Measurements from ENCODE around the gene PLPP3. TPM values are rescaled to one million over a fixed set of nuclear protein-coding genes. Genes with fewer than 3 reads are reported as not detected.

PLPP3 gene
- total RNA-seq, 1 experiment from 2014 or later, result 26.7 TPM

DNA sequence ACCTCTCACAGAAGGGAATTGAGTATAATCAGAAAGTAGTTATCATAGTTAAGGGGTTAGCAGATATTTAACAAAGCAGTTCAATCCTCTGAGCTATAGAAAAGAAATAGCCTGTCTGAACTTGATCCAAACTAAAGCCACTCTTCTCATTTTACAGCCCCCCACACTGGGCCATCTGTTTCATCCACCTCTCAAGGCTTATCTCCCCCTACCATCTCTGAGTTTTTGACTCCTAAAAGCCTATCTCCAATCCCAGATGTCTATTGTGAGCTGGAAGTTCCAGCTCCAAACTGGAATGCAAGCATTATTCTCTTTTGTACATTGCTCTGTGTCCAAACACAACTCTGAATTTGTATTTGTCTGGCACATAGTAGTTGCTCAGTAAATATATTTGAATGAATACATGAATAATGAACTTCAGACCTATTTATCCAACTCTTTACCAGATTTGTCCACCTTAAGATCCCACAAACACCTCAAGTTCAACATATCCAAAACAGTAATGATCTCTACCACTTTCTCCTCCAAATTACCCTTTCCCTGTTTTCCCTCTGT lies 98.1 kb downstream of the PLPP3 start:
- H3K4me2 ChIP-seq (ENCODE audit: insufficient read depth, insufficient read length, low read length), result no peak overlapping the region
- Mint-ChIP-seq H3K9me3 (no peaks in the 10 kb centered on the region), H3K27me3 (ENCODE audit: low read depth) (peaks cover 17% of the 10 kb centered on the region), H3K4me3 (no peak overlapping the region), H3K36me3 (ENCODE audit: insufficient read depth in 1 of 3, low read depth in 3 of 3) (no peaks in the 10 kb centered on the region; a peak in 1 of 7 replicates), H3K4me1 (peaks cover 18% of the 10 kb centered on the region in 2 experiments), H3K27ac (no peak overlapping the region)
- DNase-seq, result no peak
- no peak overlapping the region for H3K9ac ChIP-seq (ENCODE audit: extremely low read depth, insufficient read length, low read length)
- no peak overlapping the region for H2BK5ac ChIP-seq (ENCODE audit: insufficient read length, low read length)
- no peak overlapping the region for H3K4ac ChIP-seq (ENCODE audit: low read depth, low read length)
- no peak overlapping the region for H2AK5ac ChIP-seq (ENCODE audit: insufficient read length, low read length)
- no peak overlapping the region for H2BK120ac ChIP-seq (ENCODE audit: low read depth, low read length, poor library complexity, severe bottlenecking)
- no peaks in the 10 kb centered on the region for H3K9me3 ChIP-seq (ENCODE audit: control insufficient read depth, low read depth, low read length)
- H3K56ac ChIP-seq (ENCODE audit: insufficient read length, low read depth, low read length), result no peak overlapping the region
- no peak overlapping the region for H4K8ac ChIP-seq (replicated peaks; ENCODE audit: insufficient read length, low read depth, low read length)
- no peak overlapping the region for H4K5ac ChIP-seq (ENCODE audit: insufficient read length, low read depth, low read length)
- H3K14ac ChIP-seq (ENCODE audit: insufficient read depth, low read length), result no peak overlapping the region
- no peak overlapping the region for H3T11ph ChIP-seq (ENCODE audit: low read length)
- no peak overlapping the region for H3K27ac ChIP-seq (ENCODE audit: insufficient read length, low read depth, low read length)
- no peak overlapping the region for H2BK15ac ChIP-seq (ENCODE audit: low read depth, low read length)
- H3K23ac ChIP-seq (ENCODE audit: insufficient read length, low read depth, low read length), result no peak overlapping the region
- no peaks in the 10 kb centered on the region for H3K23me2 ChIP-seq (ENCODE audit: insufficient read length, low read depth, low read length, poor library complexity, severe bottlenecking)
- peaks cover 3% of the 10 kb centered on the region; the same call in 1 of the 2 replicates for H3K4me1 ChIP-seq (ENCODE audit: insufficient read depth, low read length)
- TF ChIP-seq, protein P1, sequence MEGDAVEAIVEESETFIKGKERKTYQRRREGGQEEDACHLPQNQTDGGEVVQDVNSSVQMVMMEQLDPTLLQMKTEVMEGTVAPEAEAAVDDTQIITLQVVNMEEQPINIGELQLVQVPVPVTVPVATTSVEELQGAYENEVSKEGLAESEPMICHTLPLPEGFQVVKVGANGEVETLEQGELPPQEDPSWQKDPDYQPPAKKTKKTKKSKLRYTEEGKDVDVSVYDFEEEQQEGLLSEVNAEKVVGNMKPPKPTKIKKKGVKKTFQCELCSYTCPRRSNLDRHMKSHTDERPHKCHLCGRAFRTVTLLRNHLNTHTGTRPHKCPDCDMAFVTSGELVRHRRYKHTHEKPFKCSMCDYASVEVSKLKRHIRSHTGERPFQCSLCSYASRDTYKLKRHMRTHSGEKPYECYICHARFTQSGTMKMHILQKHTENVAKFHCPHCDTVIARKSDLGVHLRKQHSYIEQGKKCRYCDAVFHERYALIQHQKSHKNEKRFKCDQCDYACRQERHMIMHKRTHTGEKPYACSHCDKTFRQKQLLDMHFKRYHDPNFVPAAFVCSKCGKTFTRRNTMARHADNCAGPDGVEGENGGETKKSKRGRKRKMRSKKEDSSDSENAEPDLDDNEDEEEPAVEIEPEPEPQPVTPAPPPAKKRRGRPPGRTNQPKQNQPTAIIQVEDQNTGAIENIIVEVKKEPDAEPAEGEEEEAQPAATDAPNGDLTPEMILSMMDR (conservative IDR thresholded peaks at IDR 0.05), result no peak
- no peak overlapping the region for H4K91ac ChIP-seq (ENCODE audit: insufficient read length, low read depth, low read length)
- no peak overlapping the region for H2BK12ac ChIP-seq (ENCODE audit: insufficient read length, low read depth, low read length)
- no peak overlapping the region for H2AFZ ChIP-seq (ENCODE audit: low read length)
- H3K18ac ChIP-seq (ENCODE audit: insufficient read length, low read depth, low read length), result no peak overlapping the region
- H2BK20ac ChIP-seq (ENCODE audit: low read depth, low read length, poor library complexity, severe bottlenecking), result no peak overlapping the region
- H4K20me1 ChIP-seq (ENCODE audit: control insufficient read depth, insufficient read depth, insufficient read length), result no peaks in the 10 kb centered on the region
- H3K27me3 ChIP-seq (ENCODE audit: insufficient read depth, low read length), result no peaks in the 10 kb centered on the region
- H3K79me2 ChIP-seq (ENCODE audit: insufficient read depth, low read length), result no peaks in the 10 kb centered on the region
- no peaks in the 10 kb centered on the region for H3K79me1 ChIP-seq (ENCODE audit: insufficient read depth, low read depth, low read length, poor library complexity, severe bottlenecking)

Measured in H9 (cell line).